ENCODE results near the gene CXCL14.

The CXCL14 gene

DNA sequence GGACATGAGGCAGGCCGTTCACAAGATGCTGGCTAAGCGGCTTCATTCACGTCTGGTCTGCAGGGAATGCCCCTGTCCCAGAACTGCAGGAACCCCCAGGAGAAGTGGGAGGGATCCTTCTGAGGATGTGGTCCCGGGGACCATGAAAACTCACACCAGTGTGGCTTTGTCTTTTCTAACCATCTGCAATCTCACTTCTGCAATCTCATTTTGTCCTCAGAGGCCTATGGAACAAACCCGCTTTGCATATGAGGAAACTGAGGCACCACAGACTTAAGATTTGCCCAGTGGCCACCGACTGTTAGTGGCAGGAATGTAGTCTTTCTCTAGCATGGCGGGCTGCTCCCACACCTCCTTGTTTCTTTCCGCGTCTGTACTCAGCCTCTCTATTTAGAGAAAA lies 6.9 kb downstream of the CXCL14 start:
- ATAC-seq (ENCODE audit: insufficient read depth, low read depth) (no peak), DNase-seq (no peak)
- Histone ChIP-seq H4K20me1 (ENCODE audit: insufficient read depth, low read length) (no peaks in the 10 kb centered on the region), H3K9me3 (ENCODE audit: insufficient read depth, low read length, severe bottlenecking) (no peaks in the 10 kb centered on the region), H3K4me2 (ENCODE audit: insufficient read depth, low read length) (no peak overlapping the region), H3K27ac (ENCODE audit: low read length) (no peak overlapping the region), H2AFZ (ENCODE audit: low read depth, low read length) (no peak overlapping the region), H3K27me3 (ENCODE audit: insufficient read depth, low read length, poor library complexity) (peaks cover 19% of the 10 kb centered on the region), H3K36me3 (ENCODE audit: insufficient read depth, low read length) (no peaks in the 10 kb centered on the region), H3K9ac (ENCODE audit: low read depth, low read length) (no peak overlapping the region), H3K79me2 (ENCODE audit: insufficient read depth, low read length) (no peaks in the 10 kb centered on the region), H3K4me3 (ENCODE audit: low read depth in 1 of 2, low read length in 2 of 2) (no peak overlapping the region), H3K4me1 (ENCODE audit: insufficient read depth, low read length) (no peaks in the 10 kb centered on the region)
- TF ChIP-seq, protein P1, sequence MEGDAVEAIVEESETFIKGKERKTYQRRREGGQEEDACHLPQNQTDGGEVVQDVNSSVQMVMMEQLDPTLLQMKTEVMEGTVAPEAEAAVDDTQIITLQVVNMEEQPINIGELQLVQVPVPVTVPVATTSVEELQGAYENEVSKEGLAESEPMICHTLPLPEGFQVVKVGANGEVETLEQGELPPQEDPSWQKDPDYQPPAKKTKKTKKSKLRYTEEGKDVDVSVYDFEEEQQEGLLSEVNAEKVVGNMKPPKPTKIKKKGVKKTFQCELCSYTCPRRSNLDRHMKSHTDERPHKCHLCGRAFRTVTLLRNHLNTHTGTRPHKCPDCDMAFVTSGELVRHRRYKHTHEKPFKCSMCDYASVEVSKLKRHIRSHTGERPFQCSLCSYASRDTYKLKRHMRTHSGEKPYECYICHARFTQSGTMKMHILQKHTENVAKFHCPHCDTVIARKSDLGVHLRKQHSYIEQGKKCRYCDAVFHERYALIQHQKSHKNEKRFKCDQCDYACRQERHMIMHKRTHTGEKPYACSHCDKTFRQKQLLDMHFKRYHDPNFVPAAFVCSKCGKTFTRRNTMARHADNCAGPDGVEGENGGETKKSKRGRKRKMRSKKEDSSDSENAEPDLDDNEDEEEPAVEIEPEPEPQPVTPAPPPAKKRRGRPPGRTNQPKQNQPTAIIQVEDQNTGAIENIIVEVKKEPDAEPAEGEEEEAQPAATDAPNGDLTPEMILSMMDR (IDR thresholded peaks at IDR 0.05; ENCODE audit: borderline replicate concordance, extremely low read depth, low read length, poor library complexity, severe bottlenecking): no peak
- TF ChIP-seq EZH2 (IDR thresholded peaks at IDR 0.05; ENCODE audit: borderline replicate concordance, low read depth, low read length, severe bottlenecking): no peak

DNA sequence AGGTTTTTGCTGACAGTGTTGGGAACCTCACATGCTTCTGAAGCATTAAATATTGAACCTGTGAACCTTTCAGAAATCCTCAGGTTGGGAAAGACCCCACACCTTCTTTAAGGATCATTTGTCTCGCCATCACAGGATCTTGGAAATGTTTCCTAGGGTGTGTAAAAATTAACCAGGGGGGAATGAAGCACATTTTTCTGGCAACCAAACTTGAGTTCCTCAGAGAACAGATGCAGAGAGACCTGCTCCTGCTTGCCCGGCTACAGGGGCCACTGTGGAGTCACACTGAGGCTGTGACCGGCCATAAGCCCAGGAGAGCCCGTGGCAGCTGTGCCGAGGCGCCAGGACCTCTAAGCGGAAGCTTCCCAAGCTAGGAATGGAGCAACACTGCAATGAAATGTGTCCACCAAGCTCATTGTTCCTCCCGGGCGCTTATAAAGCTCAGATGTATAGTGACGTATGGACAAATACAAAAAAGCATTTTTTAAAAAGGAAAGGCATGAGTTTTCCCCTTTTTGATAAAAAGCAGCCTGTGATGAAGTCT lies 7.7 kb downstream of the CXCL14 start:
- no peak overlapping the region for H3K4me3 ChIP-seq (ENCODE audit: low read depth in 1 of 2, low read length in 2 of 2)
- TF ChIP-seq EZH2 (IDR thresholded peaks at IDR 0.05; ENCODE audit: borderline replicate concordance, low read depth, low read length, severe bottlenecking): no peak
- TF ChIP-seq, protein P1 (IDR thresholded peaks at IDR 0.05; ENCODE audit: borderline replicate concordance, extremely low read depth, low read length, poor library complexity, severe bottlenecking): no peak
- no peak overlapping the region for H3K4me2 ChIP-seq (ENCODE audit: insufficient read depth, low read length)
- H3K36me3 ChIP-seq (ENCODE audit: insufficient read depth, low read length): no peaks in the 10 kb centered on the region
- H3K27ac ChIP-seq (ENCODE audit: low read length): no peak overlapping the region
- ATAC-seq (ENCODE audit: insufficient read depth, low read depth) (no peak), DNase-seq (no peak)
- H3K4me1 ChIP-seq (ENCODE audit: insufficient read depth, low read length): no peaks in the 10 kb centered on the region
- H3K9me3 ChIP-seq (ENCODE audit: insufficient read depth, low read length, severe bottlenecking): no peaks in the 10 kb centered on the region
- H2AFZ ChIP-seq (ENCODE audit: low read depth, low read length): no peak overlapping the region
- H4K20me1 ChIP-seq (ENCODE audit: insufficient read depth, low read length): no peaks in the 10 kb centered on the region
- H3K79me2 ChIP-seq (ENCODE audit: insufficient read depth, low read length): no peaks in the 10 kb centered on the region
- no peak overlapping the region for H3K9ac ChIP-seq (ENCODE audit: low read depth, low read length)
- H3K27me3 ChIP-seq (ENCODE audit: insufficient read depth, low read length, poor library complexity): peaks cover 16% of the 10 kb centered on the region

DNA sequence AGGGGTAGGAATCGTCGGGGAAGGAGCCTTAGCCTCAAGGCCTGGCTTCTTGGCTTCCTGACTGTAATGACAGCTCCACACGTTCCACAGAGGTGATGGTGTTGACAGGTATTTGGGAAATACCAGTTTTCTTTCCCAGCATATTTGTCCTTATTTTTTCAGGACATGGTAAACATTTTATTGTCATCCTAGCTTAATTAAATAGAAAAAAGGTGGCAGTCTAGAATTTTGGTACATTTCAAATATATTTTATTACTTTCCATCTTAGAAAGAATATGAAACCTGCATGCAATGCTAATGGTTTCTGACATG lies 8.4 kb downstream of the CXCL14 start:
- Histone ChIP-seq H3K4me3 (ENCODE audit: low read depth in 1 of 2, low read length in 2 of 2) (no peak overlapping the region), H3K79me2 (ENCODE audit: insufficient read depth, low read length) (no peaks in the 10 kb centered on the region), H3K4me1 (ENCODE audit: insufficient read depth, low read length) (no peaks in the 10 kb centered on the region), H3K9ac (ENCODE audit: low read depth, low read length) (no peak overlapping the region), H3K27me3 (ENCODE audit: insufficient read depth, low read length, poor library complexity) (peaks cover 21% of the 10 kb centered on the region), H3K27ac (ENCODE audit: low read length) (no peak overlapping the region), H2AFZ (ENCODE audit: low read depth, low read length) (no peak overlapping the region), H3K36me3 (ENCODE audit: insufficient read depth, low read length) (no peaks in the 10 kb centered on the region), H3K9me3 (ENCODE audit: insufficient read depth, low read length, severe bottlenecking) (no peaks in the 10 kb centered on the region), H4K20me1 (ENCODE audit: insufficient read depth, low read length) (no peaks in the 10 kb centered on the region), H3K4me2 (ENCODE audit: insufficient read depth, low read length) (no peak overlapping the region)
- DNase-seq (no peak), ATAC-seq (ENCODE audit: insufficient read depth, low read depth) (no peak)
- TF ChIP-seq, protein P1 (IDR thresholded peaks at IDR 0.05; ENCODE audit: borderline replicate concordance, extremely low read depth, low read length, poor library complexity, severe bottlenecking): no peak
- TF ChIP-seq EZH2 (IDR thresholded peaks at IDR 0.05; ENCODE audit: borderline replicate concordance, low read depth, low read length, severe bottlenecking): no peak

Data from DND-41 (cell line).